Prostate gland (tissue), 2 donors: Measurements from ENCODE around the gene TNFRSF25. TPM values are rescaled to one million over a fixed set of nuclear protein-coding genes. Genes with fewer than 3 reads are reported as not detected.

Source experiments
- DNase-seq: peaks from one replicate; pipeline ENCODE4 v3.0.0-alpha.2; 2019; ENCODE audit warnings: low spot score
- H3K27ac ChIP-seq, 2 donors: fragments of 200-600 bp; sonication (generic); 2 replicates each; pipeline ENCODE4 v1.5.1; 2017 to 2019
- H3K27me3 ChIP-seq: fragments of 200-600 bp; sonication (generic); replicated peaks from 2 replicates; pipeline ENCODE4 v1.5.1; 2019; ENCODE audit not compliant: insufficient read depth
- H3K36me3 ChIP-seq, 2 donors: fragments of 200-600 bp; sonication (generic); 1 replicate in 1 of 2; 2 replicates in 1 of 2; pipeline versions ENCODE4 v1.5.1 to v1.8.1; 2017 to 2019
- H3K4me1 ChIP-seq: fragments of 200-600 bp; sonication (generic); replicated peaks from 2 replicates; pipeline ENCODE4 v1.5.1; 2019
- H3K4me3 ChIP-seq, 2 donors: fragments of 200-600 bp; sonication (generic); 2 replicates each; pipeline ENCODE4 v1.5.1; 2017 to 2019
- H3K9me3 ChIP-seq: fragments of 200-600 bp; sonication (generic); 2 replicates; pipeline ENCODE4 v1.5.1; 2017
- POLR2A ChIP-seq: fragments of 450-650 bp; IDR thresholded peaks from one replicate; pipeline ENCODE4 v1.6.1; 2016; ENCODE audit warnings: antibody characterized with exemption, mild to moderate bottlenecking
- POLR2AphosphoS5 ChIP-seq: sonication (generic); formaldehyde crosslinking; IDR thresholded peaks from one replicate; pipeline ENCODE4 v1.6.1; 2017; ENCODE audit warnings: antibody characterized with exemption
- WGBS: methylation state at CpG from one replicate; pipeline ENCODE4 v1.1.5; 2018; 5-methylcytosine and 5-hydroxymethylcytosine counted together
- intact Hi-C: fragments of 100-400 bp; cut with DNase I; formaldehyde crosslinking; loops from one replicate; pipeline ENCODE4 v1.14.2; 2022
- total RNA-seq, 2 donors: library from RNA; depleted of rRNA; stranded (reverse); fragments of >200 nt; gene quantifications; one replicate each; pipeline ENCODE4 v1.1.0, GENCODE V29; 2016
- TF ChIP-seq, protein P1 (sequence below), 4 experiments: fragments of 200-600 bp in 2 of 4; fragments of 450-650 bp in 2 of 4; sonication (generic) in 2 of 4; IDR thresholded peaks; 1 replicate in 3 of 4; 2 replicates in 1 of 4; pipeline ENCODE4 v1.5.1; 2016 to 2019; ENCODE audit warnings: antibody characterized with exemption in 4 of 4, mild to moderate bottlenecking in 2 of 4, moderate library complexity in 2 of 4

TNFRSF25 gene
- total RNA-seq, 2 donors from 2014 or later, result 15.2 to 22.7 TPM

DNA sequence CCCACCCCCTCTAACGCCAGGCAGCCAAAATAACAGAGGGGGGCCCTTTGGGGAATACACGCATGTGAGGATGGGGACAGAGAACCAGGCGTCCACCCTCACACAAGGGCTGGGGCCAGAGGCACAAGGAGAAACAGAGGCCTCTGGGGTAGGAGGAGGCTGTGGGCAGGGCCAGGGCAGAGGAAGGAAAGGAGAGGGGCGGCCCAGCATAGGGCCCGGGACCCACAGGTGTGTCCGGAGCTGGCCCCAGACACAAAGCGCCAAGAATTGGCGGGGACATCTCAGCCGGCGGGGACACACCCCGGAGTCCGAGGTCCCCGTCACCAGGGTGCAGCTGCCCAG, 18.8 kb upstream of the TNFRSF25 start:
- WGBS, result 24% methylated on average over 13 of the region's 13 CpGs

DNA sequence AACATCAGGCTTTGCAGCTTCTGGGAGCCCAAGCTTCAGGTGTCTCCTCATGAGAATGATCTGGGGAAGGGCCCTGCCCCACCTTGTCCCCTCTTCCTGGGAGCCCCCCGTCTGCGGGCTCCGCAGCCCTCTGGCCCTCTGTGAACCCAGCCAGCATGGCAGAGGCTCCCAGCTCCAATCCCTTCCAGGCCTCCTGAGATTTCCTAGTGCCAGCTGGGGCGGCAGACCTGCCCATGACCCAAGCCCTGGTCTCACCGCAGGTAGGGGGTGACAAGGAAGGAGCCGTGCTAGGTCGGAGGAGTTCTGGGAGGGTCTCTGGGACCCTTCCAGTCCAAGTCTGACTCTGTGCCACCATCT, 17.8 kb upstream of the TNFRSF25 start:
- 93% methylated on average over 7 of the region's 7 CpGs for WGBS
- intact Hi-C loops, result no loop called here
- peaks cover 6% of the 10 kb centered on the region for H3K4me1 ChIP-seq
- TF ChIP-seq POLR2A, result no peak
- TF ChIP-seq, protein P1, sequence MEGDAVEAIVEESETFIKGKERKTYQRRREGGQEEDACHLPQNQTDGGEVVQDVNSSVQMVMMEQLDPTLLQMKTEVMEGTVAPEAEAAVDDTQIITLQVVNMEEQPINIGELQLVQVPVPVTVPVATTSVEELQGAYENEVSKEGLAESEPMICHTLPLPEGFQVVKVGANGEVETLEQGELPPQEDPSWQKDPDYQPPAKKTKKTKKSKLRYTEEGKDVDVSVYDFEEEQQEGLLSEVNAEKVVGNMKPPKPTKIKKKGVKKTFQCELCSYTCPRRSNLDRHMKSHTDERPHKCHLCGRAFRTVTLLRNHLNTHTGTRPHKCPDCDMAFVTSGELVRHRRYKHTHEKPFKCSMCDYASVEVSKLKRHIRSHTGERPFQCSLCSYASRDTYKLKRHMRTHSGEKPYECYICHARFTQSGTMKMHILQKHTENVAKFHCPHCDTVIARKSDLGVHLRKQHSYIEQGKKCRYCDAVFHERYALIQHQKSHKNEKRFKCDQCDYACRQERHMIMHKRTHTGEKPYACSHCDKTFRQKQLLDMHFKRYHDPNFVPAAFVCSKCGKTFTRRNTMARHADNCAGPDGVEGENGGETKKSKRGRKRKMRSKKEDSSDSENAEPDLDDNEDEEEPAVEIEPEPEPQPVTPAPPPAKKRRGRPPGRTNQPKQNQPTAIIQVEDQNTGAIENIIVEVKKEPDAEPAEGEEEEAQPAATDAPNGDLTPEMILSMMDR (IDR thresholded peaks at IDR 0.05), result no peak
- no peak for TF ChIP-seq POLR2AphosphoS5
- no peak overlapping the region for H3K27ac ChIP-seq
- no peaks in the 10 kb centered on the region for H3K27me3 ChIP-seq
- no peaks in the 10 kb centered on the region for H3K9me3 ChIP-seq
- no peak for DNase-seq
- no peaks in the 10 kb centered on the region for H3K36me3 ChIP-seq
- H3K4me3 ChIP-seq, result no peak overlapping the region

More for the DNA sequence above, 18.8 kb upstream of the TNFRSF25 start:
- intact Hi-C loops, result no loop called here
- Histone ChIP-seq H3K4me3 (peak overlapping the region; percentile 28 to 38), H3K9me3 (no peaks in the 10 kb centered on the region), H3K27me3 (no peaks in the 10 kb centered on the region), H3K4me1 (peaks cover 6% of the 10 kb centered on the region), H3K36me3 (no peaks in the 10 kb centered on the region), H3K27ac (no peak overlapping the region)
- no peak for DNase-seq
- TF ChIP-seq POLR2AphosphoS5 (no peak), POLR2A (no peak)
- TF ChIP-seq, protein P1 (IDR thresholded peaks at IDR 0.05), result no peak

DNA sequence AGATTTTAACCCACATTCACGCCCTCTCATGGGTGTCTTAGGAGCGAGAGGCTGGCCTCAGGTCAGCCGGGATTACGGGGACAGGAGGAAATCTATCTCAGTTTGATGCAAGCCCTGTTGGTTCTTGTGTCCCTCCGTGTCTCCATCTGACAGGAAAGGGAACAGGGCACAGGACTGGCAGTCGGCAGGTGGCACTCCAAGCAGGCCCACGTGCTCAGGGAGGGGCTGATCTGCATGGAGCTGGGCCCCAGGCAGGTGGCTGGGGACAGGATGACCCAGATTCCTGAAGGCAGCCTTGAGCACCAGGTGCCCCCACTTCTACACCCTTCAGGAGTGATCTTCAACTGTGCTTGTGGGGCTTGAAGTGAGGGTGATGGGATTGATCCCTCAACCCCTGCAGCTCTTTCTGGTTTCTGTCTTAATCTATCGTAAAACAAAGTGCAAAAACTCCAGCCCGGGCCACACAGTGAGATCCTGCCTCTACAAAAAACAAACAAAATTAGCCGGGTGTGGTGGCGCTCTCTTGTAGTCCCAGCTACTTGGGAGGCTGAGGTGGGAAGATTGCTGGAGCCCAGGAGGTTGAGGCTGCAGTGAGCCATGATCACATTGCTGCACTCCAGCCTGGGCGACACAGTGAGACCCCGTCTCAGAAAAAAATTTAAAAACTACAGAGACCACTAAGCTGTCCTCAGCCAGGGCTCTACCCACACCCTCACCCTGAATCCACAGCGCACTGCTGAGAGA, 17.2 kb upstream of the TNFRSF25 start:
- intact Hi-C loops, result no loop called here
- H3K27ac ChIP-seq, result no peak overlapping the region
- H3K36me3 ChIP-seq, result no peaks in the 10 kb centered on the region
- peaks cover 6% of the 10 kb centered on the region for H3K4me1 ChIP-seq
- no peak overlapping the region for H3K4me3 ChIP-seq
- H3K27me3 ChIP-seq, result no peaks in the 10 kb centered on the region
- WGBS, result 74% methylated on average over 14 of the region's 14 CpGs
- DNase-seq, result no peak
- H3K9me3 ChIP-seq, result no peaks in the 10 kb centered on the region
- no peak for TF ChIP-seq POLR2AphosphoS5
- TF ChIP-seq, protein P1 (IDR thresholded peaks at IDR 0.05), result no peak

DNA sequence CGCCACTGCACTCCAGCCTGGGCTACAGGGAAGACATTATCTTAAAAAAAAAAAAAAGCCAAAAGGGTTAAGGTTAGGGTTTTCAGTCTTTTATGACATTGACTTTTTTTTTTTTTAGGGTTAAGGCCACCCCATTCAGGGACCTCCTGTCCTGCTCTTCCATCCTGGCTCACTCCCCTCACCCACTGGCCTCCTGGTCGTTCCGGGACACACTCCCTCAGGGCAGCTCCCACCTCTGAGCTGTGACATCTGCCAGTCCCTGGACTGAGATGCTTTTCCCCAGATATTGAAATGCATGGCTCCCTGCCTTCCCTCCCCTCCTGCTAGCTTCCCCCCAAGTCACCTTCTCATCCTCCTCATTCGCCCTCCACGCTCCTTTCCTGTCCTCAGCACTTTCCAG, 15.8 kb upstream of the TNFRSF25 start:
- TF ChIP-seq POLR2AphosphoS5 (no peak), POLR2A (no peak)
- TF ChIP-seq, protein P1 (IDR thresholded peaks at IDR 0.05), result no peak
- 91% methylated on average over 5 of the region's 5 CpGs for WGBS
- Histone ChIP-seq H3K9me3 (no peaks in the 10 kb centered on the region), H3K4me1 (peaks cover 6% of the 10 kb centered on the region), H3K36me3 (no peaks in the 10 kb centered on the region), H3K4me3 (no peak overlapping the region), H3K27me3 (no peaks in the 10 kb centered on the region), H3K27ac (no peak overlapping the region)
- no peak for DNase-seq
- intact Hi-C loops, result no loop called here

DNA sequence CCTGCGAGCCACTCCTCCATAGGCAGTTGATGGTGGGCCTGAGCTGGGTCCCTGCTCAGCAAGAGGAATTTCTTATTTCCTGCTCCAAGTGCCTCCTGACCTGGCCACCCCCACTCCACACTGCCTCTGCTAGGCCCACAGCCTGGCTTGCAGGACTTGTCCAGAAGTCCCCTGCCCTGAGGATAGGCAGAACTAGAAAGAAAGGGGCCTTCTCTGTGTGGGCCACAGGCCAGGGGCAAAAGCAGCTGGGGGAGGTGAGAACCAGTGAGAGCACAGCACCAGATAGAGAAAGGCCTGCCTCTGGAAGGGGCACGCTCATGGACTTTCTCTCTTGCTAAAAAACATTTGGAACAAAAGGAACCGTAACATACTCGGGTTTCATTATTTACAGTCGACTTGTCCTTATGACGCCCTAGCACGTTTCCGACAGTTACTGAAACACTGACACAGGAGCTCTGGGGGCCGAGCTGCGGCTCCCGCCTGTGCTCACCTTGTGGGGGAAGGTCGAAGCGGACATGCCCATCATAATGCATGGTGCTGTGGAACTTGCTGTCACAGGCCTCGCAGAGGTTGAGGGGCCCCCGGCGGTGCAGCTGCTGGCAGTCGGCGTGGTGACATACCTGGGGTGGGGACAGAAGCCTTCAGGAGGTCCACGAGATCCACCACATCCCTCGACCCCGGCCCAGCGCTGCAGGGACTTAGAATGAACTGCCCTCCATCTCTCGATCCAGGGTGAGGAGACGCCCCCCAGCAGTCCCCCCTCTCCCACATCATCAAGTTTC, 11.3 kb upstream of the TNFRSF25 start:
- Histone ChIP-seq H3K4me3 (no peak overlapping the region), H3K27me3 (no peaks in the 10 kb centered on the region), H3K27ac (no peak overlapping the region), H3K9me3 (no peaks in the 10 kb centered on the region), H3K36me3 (no peaks in the 10 kb centered on the region), H3K4me1 (no peaks in the 10 kb centered on the region)
- no peak for TF ChIP-seq POLR2A
- TF ChIP-seq, protein P1 (IDR thresholded peaks at IDR 0.05), result no peak
- no peak for TF ChIP-seq POLR2AphosphoS5
- DNase-seq, result no peak
- 64% methylated on average over 20 of the region's 24 CpGs for WGBS
- intact Hi-C loops, result no loop called here
